Endometrium (tissue), 2 donors: ENCODE data around the gene ACSF2.
"Not testable (repeated sequence)": the region's sequence is repeated elsewhere in the genome, so short reads cannot be mapped to it uniquely, and the experiment has no call there.

Experiments used
- FAIRE-seq: peaks from 2 replicates; lab custom pipeline; 2012; peaks lifted over from hg19 to GRCh38; lab: Jason Lieb, UNC
- donor health status: control.
- donor health status: control.

ACSF2 gene

GRCh38 chr17:50407921-50408320, 18.1 kb upstream of the ACSF2 start:
- no peak for FAIRE-seq

DNA sequence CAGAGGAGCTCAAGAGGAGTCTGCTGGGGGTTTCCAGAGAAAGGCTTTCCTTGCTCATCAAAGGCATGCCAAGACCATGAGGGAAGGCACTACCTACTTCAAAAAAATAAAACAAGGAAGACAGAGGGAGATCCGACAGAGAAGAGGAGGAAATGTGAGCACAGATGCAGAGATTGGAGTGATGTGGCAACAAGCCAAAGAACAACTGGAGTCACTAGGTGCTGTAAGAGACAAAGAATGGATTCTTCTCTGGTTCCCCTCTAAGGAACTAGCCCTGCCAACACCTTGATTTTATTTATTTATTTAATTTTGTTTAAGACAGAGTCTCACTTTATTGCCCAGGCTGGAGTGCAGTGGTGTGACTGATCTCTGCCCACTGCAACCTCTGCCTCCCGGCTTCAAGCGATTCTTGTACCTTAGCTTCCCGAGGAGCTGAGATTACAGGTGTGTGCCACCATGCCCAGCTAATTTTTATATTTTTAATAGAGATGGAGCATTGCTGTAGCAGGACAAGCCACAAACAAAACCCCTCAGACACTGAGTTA, 13.8 kb upstream of the ACSF2 start:
- FAIRE-seq = no peak

- FAIRE-seq = no peak
Observed at GRCh38 chr17:50414808-50415207, 11.2 kb upstream of the ACSF2 start.

DNA sequence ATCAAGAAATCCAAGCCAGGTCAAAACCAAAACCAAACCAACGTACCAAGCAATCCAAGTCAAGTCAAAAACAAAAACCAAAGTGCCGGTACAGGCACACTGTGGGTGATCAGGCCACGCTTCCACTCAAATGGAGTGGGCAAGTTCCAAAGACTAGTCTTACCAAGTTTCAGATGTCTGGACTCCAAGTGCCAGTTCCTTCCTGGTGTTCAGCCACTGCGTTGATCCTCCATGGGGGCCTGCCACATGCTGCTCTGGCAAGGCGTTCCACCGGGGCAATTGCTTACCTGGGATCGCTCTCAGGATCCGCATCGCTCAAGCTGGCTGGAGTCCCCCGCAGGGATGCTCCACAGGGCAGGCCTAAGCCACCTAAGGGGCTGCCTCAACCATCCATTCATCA, 6.4 kb upstream of the ACSF2 start:
- FAIRE-seq = not testable (repeated sequence)

DNA sequence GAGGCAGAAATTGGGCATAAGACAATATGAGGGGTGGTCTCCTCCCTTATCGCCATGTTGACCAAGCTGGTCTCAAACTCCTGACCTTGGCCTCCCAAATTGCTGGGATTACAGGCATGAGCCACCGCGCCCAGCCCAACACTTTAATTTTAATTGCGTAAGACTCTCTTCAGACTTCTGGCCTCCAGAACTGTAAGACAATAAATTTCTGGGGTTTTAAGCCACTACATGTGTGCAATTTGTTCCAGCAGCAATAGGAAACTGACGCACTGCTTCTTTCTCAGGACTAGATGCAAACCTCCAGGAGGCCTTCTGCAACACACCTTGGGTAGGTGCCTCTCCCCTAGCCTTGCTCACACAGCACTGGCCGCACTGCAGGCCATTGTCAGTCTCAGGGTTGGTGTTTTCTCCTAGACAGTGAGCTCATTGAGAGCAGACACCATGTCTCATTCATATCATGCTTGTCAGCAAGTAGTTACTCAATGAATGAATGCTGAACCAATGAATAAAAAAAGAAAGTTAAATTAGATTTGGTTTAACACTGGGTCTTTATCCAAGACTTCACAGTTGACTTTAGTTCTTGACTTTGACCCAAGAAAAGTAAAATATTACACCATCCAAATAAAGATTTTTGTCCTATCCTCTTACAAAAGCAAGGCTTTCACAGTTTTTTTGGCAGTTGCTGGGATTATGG, 5.5 kb upstream of the ACSF2 start:
- no peak for FAIRE-seq

GRCh38 chr17:50421308-50422051, 4.5 kb upstream of the ACSF2 start:
- peak; percentile 41 for FAIRE-seq

DNA sequence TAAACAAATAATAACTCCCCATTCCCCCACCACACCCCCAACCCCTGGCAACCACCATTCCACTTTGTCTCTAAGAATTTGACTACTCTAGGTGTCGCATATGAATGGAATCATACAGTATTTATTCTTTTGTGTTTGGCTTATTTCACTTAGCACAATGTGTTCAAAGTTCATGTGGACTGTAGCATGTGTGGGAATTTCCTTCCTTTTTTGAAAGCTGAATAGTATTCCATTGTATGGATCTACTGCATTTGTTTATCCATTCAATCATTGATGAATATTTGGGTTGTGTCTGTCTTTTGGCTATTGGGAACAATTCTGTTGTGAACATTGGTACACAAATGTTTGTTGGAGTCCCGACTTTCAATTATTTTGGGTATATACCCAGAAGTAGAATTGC, 3.3 kb upstream of the ACSF2 start:
- no peak for FAIRE-seq

DNA sequence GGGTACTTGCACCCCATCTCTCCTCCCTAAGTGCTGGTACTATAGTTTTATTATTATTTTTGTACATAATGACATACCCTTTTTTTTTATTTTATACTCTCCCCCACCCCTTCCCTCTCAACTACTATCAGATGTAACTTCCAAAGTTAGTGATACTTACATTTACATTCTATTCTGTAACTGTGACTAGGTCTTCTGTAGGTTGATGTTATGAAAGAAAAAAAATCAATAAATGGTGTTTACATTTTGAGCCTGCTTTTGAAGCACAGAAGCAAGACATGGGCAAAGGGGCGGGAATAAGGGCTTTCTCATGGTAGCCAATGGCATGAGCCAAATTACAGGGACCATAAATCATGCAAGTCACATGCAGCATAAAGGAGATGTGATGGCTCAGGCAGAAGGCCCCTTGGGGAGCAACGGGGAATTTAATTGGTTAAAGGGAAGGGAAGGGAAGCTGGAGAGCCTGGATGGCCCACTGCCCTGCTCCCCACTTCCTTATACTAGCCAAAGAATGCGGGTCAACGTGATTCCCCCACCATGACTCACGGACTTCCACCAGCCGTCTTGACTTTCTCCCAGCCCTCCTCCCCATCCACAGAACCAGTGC, 2.4 kb upstream of the ACSF2 start:
- FAIRE-seq = no peak

- FAIRE-seq = no peak
Observed at GRCh38 chr17:50424246-50424995, 1.6 kb upstream of the ACSF2 start.

- no peak for FAIRE-seq
Observed at GRCh38 chr17:50424996-50425681, 879 bp upstream of the ACSF2 start.

DNA sequence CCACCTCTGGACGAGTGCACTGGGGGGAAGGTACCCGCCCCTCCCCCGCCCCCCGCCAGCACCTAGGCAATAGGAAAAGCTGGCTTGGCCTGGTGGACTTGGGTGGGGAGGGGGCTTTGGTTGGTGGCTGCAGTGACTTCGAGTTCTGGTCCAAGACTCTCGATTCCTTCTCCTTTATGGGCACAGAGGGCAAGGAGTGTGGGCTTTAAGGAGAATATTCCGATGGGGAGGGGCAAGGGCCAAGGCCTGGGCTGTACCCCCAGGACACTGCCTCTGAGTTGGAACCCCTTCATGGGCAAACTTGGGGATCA, 409 bp downstream of the ACSF2 start:
- no peak for FAIRE-seq

DNA sequence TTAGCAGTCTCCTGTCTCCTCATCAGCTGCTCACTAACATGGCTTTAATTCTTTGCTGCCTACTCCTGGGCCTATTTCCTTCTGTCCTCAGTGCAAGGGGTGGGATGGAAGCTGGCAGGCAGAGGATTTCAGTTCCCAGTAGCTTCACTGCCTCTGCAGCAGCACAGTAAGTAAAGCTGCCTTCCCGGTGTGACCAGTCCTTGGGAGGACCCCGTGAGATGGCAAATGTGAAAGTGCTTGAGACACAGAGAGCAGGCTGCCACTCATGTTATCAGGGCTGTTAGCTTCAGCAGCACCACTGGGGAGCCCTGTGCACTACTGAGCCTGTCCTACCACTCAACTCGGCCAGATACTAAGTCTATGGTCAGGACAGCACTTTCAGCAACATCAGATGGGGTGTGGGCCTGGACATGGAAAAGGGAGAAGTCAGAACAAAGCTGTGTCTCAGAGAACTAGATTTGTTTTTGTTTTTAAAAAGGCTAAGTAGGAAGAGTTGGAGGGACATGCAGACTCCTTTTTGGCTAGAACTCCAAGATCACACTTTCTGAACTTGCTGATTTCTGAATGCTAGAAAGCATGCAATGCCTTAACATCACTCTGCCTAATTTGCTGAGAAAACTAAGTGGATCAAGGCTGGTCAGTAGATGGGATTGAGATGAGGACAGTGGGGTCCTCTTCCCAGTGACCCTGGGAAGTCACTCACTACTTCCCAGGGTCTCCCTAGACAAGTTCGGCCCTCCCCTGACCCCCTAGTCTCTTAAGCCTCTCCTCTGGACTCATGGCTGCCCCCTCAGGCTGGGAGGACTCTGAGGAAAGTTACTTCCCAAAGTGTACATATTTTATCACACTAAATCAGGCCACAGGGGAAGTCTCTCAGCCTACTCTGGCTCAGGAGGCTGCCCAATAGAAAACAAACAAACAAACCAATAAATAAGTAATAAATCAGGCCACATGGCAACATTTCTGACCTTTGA, 1.1 kb downstream of the ACSF2 start:
- FAIRE-seq = no peak

DNA sequence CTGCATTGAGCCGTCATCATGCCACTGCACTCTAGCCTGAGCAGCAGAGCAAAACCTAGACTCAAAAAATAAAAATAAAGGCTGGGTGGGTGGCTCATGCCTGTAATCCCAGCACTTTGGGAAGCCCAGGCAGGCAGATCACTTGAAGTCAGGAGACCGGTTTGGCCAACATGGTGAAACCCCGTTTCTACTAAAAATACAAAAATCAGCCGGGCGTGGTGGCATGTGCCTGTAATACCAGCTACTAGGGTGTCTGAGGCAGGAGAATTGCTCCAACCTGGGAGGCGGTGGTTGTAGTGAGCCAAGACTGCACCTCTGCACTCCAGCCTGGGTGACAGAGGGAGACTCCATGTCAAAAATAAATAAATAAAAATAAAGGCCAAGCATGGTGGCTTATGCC, 2.1 kb downstream of the ACSF2 start:
- FAIRE-seq = not testable (repeated sequence)

DNA sequence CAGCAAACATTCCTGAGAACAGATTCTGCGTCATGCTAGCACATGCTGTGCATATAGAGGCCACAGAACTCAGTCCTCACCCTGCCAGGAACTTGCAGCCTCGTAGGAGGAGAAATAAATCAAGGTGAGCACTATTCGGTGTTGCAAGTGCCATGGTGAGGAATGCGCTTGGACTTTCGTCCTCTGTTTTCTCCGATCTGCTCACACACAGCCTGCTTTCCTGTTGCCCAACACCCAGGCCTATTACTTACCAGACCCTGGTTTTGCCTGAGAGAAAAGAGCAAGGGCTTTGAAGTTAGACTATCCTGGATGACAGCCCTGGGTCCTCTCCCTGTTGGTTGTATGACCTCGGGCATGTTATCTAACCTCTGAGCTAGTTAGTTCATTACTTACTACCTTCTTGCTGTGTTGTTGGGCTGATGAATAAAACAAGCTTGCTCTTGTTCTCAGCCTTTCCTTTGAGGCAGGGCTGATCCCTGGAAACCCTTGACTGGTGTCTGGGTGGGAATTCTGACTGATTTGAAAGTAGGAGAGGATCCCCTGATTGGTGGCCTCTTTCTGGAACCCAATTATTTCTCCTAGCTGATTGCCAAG, 2.9 kb downstream of the ACSF2 start:
- no peak for FAIRE-seq

GRCh38 chr17:50429793-50430192, 3.8 kb downstream of the ACSF2 start:
- no peak for FAIRE-seq

DNA sequence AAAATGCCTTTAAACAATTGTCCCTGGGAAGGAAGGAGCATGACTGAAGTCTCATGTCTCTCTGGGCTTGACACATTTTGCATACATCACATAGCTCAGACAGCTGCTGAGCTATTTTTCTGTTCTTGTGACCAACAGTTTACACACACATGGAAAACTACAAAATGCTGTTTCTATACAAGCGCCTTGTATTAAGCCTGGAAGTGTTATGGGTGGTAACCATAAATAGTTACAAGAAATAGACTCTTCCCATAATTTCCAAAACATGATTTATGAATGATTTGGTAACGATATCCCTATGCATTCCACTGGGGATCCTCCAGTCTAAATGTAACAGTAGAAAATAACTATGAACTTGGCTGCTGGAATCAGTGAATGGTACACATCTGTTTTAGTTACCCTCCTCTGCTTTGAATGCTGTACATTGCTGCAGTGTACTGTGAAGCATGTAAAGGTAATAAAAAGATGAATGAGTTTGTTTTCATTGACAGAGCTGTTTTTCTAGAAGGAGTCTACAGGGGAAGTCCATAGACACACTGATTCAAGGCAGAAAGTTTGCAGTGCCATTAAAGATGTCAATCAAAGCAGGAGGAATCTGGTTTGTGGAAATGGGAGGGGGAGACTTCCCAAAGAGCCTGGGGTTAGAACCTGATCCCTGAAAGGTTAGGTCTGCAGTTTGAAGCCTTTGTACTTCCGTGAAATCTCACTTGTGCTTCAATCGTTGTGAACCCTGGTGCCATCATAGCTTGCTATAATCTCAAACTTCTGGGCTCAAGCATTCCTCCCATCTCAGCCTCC, 5.0 kb downstream of the ACSF2 start:
- no peak for FAIRE-seq

DNA sequence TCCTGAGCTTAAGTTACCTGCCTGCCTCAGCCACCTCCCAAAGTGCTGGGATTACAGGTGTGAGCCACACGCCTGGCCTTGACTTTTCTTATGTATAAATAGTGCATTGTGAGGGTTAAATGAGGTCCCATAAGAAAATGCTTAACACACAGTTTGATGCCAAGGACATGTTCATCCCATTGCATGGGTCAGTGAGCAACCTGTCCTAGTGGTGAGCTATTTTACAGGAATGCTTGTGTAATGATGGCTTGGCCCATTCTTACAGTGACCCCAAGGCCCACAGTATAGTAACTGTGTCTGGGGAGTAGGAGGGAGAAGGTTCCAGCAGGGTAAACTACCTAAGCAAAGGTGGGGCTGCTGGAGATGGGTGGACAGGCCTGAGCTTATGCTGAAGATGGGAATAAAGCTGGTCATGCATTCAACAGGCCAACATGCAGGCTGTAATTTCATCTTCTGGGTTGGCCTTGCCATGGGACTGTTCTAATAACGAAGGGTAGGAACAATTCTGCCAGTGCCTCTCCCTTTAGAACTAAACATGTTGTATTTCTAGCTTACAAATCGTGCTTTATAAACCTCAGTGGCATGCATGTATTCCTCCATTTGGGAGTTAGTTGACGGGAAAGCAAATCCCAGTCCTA, 6.2 kb downstream of the ACSF2 start:
- FAIRE-seq = no peak

DNA sequence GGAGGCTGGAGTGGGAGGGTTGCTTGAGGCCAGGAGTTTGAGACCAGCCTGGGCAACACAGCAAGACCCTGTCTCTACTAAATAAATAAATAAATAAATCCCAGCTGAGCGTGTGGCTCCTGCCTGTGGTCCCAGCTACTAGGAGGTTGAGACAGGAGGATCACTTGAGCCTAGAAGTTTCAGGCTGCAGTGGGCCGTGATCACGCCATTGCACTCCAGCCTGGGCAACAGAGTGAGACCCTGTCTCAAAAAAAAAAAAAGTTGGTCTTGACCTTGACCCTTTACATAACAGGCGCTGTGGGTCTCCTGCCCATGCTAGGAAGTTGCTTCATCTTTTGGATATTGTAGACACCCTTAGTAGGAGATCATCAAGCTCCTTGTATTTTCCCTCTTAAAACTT, 11.4 kb downstream of the ACSF2 start:
- FAIRE-seq = no peak

- no peak for FAIRE-seq
Observed at GRCh38 chr17:50439008-50439407, 13.0 kb downstream of the ACSF2 start.
